GM21515 (cell line): ENCODE results near the gene DPEP1.

Experiments used
- ATAC-seq: cut with Tn5 transposase; IDR thresholded peaks from one replicate; pipeline ENCODE4 v1.9.1; 2021; ENCODE audit not compliant: unreplicated experiment

The DPEP1 gene

DNA sequence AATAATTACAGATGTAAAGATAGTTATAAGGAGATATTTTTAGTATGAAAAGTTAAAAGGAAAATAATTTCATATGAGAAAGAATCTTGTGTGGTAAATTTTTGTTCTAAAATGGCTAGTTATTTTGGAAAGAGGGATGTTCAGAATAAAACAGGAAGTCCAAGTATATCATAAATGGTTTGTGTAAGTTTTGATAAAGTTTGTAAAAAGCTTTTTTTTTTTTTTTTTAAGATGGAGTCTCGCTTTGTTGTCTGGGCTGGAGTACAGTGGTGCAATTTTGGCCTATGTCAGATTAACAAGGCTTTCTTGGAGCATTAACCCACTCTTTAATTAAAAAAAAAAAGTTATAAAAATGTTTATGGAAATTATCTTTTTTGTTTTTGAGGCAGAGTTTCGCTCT, 64.8 kb downstream of the DPEP1 start:
- no peak for ATAC-seq

DNA sequence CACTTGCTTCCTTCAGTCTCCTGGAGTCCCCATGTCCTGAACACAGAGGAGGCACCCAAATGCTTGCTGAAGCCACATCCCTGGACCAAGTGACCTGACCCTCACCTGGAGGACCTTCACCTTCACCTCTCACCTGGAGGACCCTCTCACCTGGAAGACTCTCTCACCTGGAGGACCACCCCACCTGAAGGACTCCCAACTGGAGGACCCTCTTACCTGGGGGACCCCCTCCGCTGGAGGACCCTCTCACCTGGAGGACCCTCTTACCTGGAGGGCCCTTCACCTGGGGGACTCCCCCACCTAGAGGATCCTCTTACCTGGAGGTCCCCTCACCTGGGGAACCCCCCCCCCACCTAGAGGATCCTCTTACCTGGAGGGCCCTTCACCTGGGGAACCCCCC, 72.5 kb downstream of the DPEP1 start:
- no peak for ATAC-seq

DNA sequence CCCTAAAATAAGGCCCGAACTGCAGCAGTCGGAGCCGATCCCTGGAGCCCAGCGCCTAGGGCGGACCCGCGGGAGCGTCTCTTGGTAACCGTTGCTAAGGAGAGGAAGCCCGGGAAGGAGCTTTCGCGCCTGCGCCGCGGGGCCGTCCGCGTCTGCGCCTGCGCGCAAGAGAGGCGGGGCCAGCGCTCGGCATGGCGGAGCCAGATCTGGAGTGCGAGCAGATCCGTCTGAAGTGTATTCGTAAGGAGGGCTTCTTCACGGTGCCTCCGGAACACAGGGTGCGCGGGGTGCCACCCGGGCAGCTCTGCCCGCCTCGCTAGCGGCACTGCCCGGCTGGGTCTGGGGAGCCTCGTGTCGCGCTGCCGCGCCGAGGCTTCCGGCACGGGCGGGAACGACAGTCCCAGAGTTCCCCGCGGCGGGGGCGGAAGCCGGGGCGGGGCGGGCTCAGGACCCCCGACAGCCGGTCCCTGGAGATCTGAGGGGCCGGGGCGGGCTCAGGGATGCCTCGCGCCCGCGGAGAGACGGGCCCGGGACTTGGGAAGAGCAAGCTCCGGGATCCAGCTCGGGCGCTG, 73.2 kb downstream of the DPEP1 start, which contains the start of gene CDK10:
Gene CDK10 (plus strand): TSS at position 170 of the 572 bp plus-strand sequence. CDS start 22 bp downstream, at position 192.
- peak; percentile 71 for ATAC-seq

DNA sequence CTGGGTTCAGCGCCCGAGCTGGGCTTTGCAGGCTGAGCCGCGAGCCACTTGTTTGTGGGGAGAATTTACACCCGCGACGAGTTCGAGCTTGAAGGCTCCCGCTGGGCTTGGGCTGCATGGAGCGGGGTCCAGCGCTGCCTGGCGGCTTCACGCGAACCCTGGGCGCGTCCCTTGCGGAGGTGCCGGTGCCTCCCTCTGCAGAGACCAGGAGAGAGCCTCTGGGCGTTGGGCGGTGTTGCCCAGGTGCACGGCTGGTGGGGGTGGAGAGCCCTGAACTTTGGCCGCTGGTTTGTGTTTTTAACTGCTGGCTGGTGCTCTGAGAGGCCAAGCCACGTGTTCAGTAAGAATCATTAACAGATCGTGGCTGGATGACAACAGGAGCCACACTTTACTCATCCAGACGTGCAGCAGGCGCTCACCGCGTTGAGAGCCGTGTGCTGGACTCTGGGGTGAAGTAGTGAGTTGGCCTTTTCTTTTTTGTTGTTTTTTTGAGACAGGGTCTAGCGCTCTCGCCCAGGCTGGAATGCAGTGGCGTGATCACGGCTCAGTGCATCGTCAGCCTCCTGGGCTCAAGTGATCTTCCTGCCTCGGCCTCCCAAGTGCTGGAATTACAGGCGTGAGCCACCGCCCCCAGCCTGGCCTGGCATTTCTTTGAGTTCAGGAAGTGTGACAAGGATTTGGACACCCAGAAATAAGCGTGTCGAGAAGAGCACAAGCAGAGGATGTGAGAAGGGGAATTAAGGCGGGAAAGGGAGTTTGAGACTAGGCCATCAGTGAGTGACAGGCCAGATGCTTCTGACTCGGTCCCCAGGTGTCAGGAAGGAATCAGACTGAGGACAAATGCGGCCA, 73.9 kb downstream of the DPEP1 start:
- ATAC-seq: peak; percentile 30
